Measurements from ENCODE around the gene EML5.

DNA sequence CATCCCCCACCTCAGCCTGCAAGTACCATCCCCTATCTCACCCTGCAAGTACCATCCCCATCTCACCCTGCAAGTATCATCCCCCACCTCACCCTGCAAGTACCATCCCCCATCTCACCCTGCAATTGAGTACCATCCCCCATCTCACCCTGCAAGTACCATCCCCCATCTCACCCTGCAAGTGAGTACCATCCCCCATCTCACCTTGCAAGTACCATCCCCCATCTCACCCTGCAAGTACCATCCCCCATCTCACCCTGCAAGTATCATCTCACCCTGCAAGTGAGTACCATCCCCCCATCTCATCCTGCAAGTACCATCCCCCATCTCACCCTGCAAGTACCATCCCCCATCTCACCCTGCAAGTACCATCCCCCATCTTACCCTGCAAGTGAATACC lies 184.9 kb downstream of the EML5 start:
- TF ChIP-seq POLR2A (IDR thresholded peaks at IDR 0.05; ENCODE audit: borderline replicate concordance, extremely low read depth, insufficient read depth, insufficient read length) (no peak), ELF1 (IDR thresholded peaks at IDR 0.05; ENCODE audit: borderline replicate concordance, low read depth) (no peak), FOSL1 (IDR thresholded peaks at IDR 0.05; ENCODE audit: low read depth) (no peak)
- TF ChIP-seq, protein P1, sequence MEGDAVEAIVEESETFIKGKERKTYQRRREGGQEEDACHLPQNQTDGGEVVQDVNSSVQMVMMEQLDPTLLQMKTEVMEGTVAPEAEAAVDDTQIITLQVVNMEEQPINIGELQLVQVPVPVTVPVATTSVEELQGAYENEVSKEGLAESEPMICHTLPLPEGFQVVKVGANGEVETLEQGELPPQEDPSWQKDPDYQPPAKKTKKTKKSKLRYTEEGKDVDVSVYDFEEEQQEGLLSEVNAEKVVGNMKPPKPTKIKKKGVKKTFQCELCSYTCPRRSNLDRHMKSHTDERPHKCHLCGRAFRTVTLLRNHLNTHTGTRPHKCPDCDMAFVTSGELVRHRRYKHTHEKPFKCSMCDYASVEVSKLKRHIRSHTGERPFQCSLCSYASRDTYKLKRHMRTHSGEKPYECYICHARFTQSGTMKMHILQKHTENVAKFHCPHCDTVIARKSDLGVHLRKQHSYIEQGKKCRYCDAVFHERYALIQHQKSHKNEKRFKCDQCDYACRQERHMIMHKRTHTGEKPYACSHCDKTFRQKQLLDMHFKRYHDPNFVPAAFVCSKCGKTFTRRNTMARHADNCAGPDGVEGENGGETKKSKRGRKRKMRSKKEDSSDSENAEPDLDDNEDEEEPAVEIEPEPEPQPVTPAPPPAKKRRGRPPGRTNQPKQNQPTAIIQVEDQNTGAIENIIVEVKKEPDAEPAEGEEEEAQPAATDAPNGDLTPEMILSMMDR (IDR thresholded peaks at IDR 0.05 in 2 of 3, conservative IDR thresholded peaks at IDR 0.05 in 1 of 3; ENCODE audit: borderline replicate concordance in 1 of 3, insufficient read depth in 1 of 3, low read depth in 2 of 3, low read length in 2 of 3), result no peak
